OCI-LY7 (cell line): ENCODE results near the gene CFAP52. TPM values are rescaled to one million over a fixed set of nuclear protein-coding genes. Genes with fewer than 3 reads are reported as not detected.

Experiments
- BruUV-seq: library from RNA; stranded (reverse); fragments of 400-500 nt; replicated peaks from 2 replicates; lab custom pipeline; 2021; lab: Mats Ljungman, UMichigan
- CTCF ChIA-PET: fragments of 300-600 bp; sonication (Branson Sonifier 250); formaldehyde crosslinking; loops from one replicate; lab custom pipeline; 2022; ENCODE audit warnings: antibody characterized with exemption; ENCODE audit not compliant: unreplicated experiment; lab: Charles Lee
- POLR2A ChIA-PET: fragments of 300-600 bp; sonication (Branson Sonifier 250); formaldehyde crosslinking; loops from one replicate; lab custom pipeline; 2022; ENCODE audit warnings: antibody characterized with exemption; lab: Charles Lee
- DNase-seq: peaks from one replicate; pipeline ENCODE4 v3.0.0-alpha.2; 2015; ENCODE audit warnings: low spot score
- H2AFZ ChIP-seq: fragments of 200-600 bp; sonication (generic), shearing (Covaris generic); 2 replicates; pipeline ENCODE4 v1.6.1; 2014; ENCODE audit warnings: mild to moderate bottlenecking, antibody characterized with exemption, low read length, moderate library complexity
- H3K27ac ChIP-seq: fragments of 200-600 bp; sonication (generic); 2 replicates; pipeline ENCODE4 v1.5.1; 2014; ENCODE audit warnings: mixed run types, low read depth, mild to moderate bottlenecking, moderate library complexity, low read length, inconsistent platforms; ENCODE audit not compliant: poor library complexity, severe bottlenecking
- H3K36me3 ChIP-seq: fragments of 200-600 bp; sonication (generic); 2 replicates; pipeline ENCODE4 v1.6.1; 2014; ENCODE audit warnings: mild to moderate bottlenecking, antibody characterized with exemption, low read length, moderate library complexity, mixed read lengths; ENCODE audit not compliant: insufficient read depth
- H3K4me1 ChIP-seq: fragments of 200-600 bp; sonication (generic); 2 replicates; pipeline ENCODE4 v1.5.1; 2014; ENCODE audit warnings: mild to moderate bottlenecking, low read length; ENCODE audit not compliant: insufficient read depth, poor library complexity, severe bottlenecking
- H3K4me2 ChIP-seq: fragments of 200-600 bp; sonication (generic); 2 replicates; pipeline ENCODE4 v1.6.1; 2014; ENCODE audit warnings: mild to moderate bottlenecking, low read length
- H3K4me3 ChIP-seq: fragments of 200-600 bp; sonication (generic); 2 replicates; pipeline ENCODE4 v1.5.1; 2014; ENCODE audit warnings: mild to moderate bottlenecking, low read depth, low read length; ENCODE audit not compliant: poor library complexity, severe bottlenecking
- H3K79me2 ChIP-seq: fragments of 200-600 bp; sonication (generic); 2 replicates; pipeline ENCODE4 v1.6.1; 2016; ENCODE audit warnings: low read depth, mild to moderate bottlenecking, low read length, moderate library complexity, mixed read lengths; ENCODE audit not compliant: insufficient read depth
- H3K9me2 ChIP-seq: fragments of 200-600 bp; sonication (generic); 2 replicates; pipeline ENCODE4 v1.6.1; 2016; ENCODE audit warnings: mild to moderate bottlenecking, low read length, mixed read lengths; ENCODE audit not compliant: insufficient read depth
- H3K9me3 ChIP-seq: fragments of 200-600 bp; sonication (generic); 2 replicates; pipeline ENCODE4 v1.6.1; 2014; ENCODE audit warnings: mild to moderate bottlenecking, mixed run types, low read length, mixed read lengths
- H4K20me1 ChIP-seq: fragments of 200-600 bp; sonication (generic); 2 replicates; pipeline ENCODE4 v1.6.1; 2014; ENCODE audit warnings: mild to moderate bottlenecking, antibody characterized with exemption, low read length, moderate library complexity, mixed read lengths; ENCODE audit not compliant: insufficient read depth
- EZH2phosphoT487 ChIP-seq: fragments of 200-600 bp; sonication (generic); IDR thresholded peaks from 2 replicates; pipeline ENCODE4 v1.6.1; 2018; ENCODE audit warnings: low read depth, borderline replicate concordance, mild to moderate bottlenecking, mixed run types, antibody characterized with exemption, low read length, moderate library complexity, mixed read lengths
- intact Hi-C: fragments of 100-400 bp; cut with micrococcal nuclease; formaldehyde crosslinking; loops from one replicate; pipeline ENCODE4 v1.10.0; 2022; ENCODE audit not compliant: unreplicated experiment
- total RNA-seq, 2 experiments: library from RNA; depleted of rRNA in 1 of 2; stranded (reverse); fragments of >200 nt in 1 of 2; shearing (Covaris generic) in 1 of 2; gene quantifications; 2 replicates each; pipeline ENCODE4 v1.2.3, GENCODE V29; 2014 to 2022
- TF ChIP-seq, protein P1 (sequence below): fragments of 200-600 bp; sonication (generic); conservative IDR thresholded peaks from 2 replicates; pipeline ENCODE4 v1.5.1; 2014; ENCODE audit warnings: mild to moderate bottlenecking, antibody characterized with exemption, low read length, moderate library complexity, mixed read lengths

Gene CFAP52
- total RNA-seq, 2 experiments from 2014 or later: not detected

DNA sequence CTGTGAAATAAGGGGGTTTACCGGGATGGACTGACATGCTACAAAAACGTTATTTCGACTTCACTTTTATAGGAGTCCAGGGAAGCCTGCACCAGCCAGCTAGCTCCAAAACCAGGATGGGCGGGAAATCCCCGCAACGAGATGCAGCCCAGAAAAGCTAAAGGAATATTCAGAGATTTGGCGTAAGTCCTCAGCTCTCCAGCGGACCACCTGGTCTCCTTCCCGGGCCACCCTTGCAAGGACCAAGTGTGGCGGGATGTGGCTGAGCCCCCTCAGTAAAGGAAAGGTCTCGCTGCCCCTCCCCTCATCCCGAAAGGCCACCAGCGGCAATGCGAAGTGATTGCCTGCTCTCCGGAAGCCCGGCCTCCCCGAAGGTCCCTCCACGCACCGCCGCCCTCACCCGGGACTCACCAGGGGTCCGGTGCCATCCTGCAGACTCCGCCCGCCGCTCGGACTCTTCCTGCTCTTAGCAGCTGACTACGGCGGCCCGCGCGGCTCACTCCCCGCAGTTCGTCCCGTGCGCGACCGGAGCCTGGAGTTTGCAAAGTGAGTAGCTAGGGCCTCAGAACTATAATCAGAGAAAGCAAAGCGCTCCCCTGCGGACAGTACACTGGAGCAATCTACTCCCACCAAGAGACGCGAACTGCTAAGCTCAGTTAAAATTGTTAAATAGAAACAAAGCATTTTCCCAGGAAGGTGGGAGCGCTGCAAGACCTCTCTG, 901 bp upstream of the CFAP52 start, which contains the start of gene STX8:
Gene STX8 (minus strand): TSS at position 440 of the 721 bp plus-strand sequence. CDS start 12 bp downstream, at position 428.
- Histone ChIP-seq H2AFZ (peak within 1 kb of the TSS; percentile 79), H3K79me2 (peaks cover 20% of the 10 kb centered on the region; the same call in 1 of the 2 replicates), H3K9me3 (no peaks in the 10 kb centered on the region), H3K4me1 (peaks cover 10% of the 10 kb centered on the region), H3K27ac (peak within 1 kb of the TSS; percentile 23), H3K4me3 (peak within 1 kb of the TSS; percentile 96), H4K20me1 (no peaks in the 10 kb centered on the region), H3K36me3 (no peaks in the 10 kb centered on the region), H3K9me2 (no peaks in the 10 kb centered on the region), H3K4me2 (peak within 1 kb of the TSS; percentile 97)
- CTCF ChIA-PET: interaction anchor here (0.7 kb wide), 1 partner anchor 1835 kb away, joined by 4 read pairs; no protein-coding TSS in a partner anchor
- intact Hi-C loops: loop anchor here (5.0 kb wide), 1 partner anchor 152 kb away; no protein-coding TSS in a partner anchor
- DNase-seq: peak; percentile 91
- no peak for TF ChIP-seq EZH2phosphoT487
- TF ChIP-seq, protein P1, sequence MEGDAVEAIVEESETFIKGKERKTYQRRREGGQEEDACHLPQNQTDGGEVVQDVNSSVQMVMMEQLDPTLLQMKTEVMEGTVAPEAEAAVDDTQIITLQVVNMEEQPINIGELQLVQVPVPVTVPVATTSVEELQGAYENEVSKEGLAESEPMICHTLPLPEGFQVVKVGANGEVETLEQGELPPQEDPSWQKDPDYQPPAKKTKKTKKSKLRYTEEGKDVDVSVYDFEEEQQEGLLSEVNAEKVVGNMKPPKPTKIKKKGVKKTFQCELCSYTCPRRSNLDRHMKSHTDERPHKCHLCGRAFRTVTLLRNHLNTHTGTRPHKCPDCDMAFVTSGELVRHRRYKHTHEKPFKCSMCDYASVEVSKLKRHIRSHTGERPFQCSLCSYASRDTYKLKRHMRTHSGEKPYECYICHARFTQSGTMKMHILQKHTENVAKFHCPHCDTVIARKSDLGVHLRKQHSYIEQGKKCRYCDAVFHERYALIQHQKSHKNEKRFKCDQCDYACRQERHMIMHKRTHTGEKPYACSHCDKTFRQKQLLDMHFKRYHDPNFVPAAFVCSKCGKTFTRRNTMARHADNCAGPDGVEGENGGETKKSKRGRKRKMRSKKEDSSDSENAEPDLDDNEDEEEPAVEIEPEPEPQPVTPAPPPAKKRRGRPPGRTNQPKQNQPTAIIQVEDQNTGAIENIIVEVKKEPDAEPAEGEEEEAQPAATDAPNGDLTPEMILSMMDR: peak; percentile 51
- POLR2A ChIA-PET: interaction anchor here (0.6 to 0.8 kb wide), 2 partner anchors 9 to 21 kb away, joined by 3 to 5 read pairs; no protein-coding TSS in a partner anchor
- BruUV-seq: no TSS peak

DNA sequence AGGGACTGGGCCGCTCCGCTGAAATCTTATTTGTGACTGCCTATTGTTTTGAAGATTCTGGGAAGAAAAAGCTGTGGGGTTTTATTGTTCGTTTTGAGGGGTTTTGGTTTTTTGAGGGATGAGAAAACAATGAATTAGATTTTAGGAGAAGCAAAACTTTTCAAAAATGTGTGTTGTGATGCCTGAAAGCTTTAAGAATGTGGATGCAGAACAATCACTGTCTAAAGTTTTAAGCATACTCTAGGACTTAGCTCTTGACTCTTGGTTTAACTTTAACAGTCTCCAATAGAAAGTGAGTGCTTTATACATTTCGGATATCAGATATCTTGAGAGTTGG, 899 bp downstream of the CFAP52 start:
- H3K36me3 ChIP-seq: no peaks in the 10 kb centered on the region
- ChIA-PET CTCF (no interaction called here), POLR2A (interaction anchor here (0.6 to 0.7 kb wide), 2 partner anchors 12 to 16 kb away, joined by 3 to 5 read pairs; no protein-coding TSS in a partner anchor)
- H3K4me1 ChIP-seq: peaks cover 10% of the 10 kb centered on the region
- no peaks in the 10 kb centered on the region for H4K20me1 ChIP-seq
- H3K4me2 ChIP-seq: peak overlapping the region; percentile 97; the same call in 1 of the 2 replicates
- H2AFZ ChIP-seq: peak overlapping the region; percentile 79
- H3K9me3 ChIP-seq: no peaks in the 10 kb centered on the region
- H3K4me3 ChIP-seq: no peak overlapping the region
- peaks cover 20% of the 10 kb centered on the region; the same call in 1 of the 2 replicates for H3K79me2 ChIP-seq
- intact Hi-C loops: loop anchor here (5.0 kb wide), 1 partner anchor 150 kb away; no protein-coding TSS in a partner anchor
- DNase-seq: peak; percentile 1
- TF ChIP-seq EZH2phosphoT487: no peak
- TF ChIP-seq, protein P1: peak; percentile 48; the same call in 1 of the 2 replicates
- H3K9me2 ChIP-seq: no peaks in the 10 kb centered on the region
- BruUV-seq: no TSS peak
- no peak overlapping the region for H3K27ac ChIP-seq
